Measurements from ENCODE around the gene GALC. TPM values are rescaled to one million over a fixed set of nuclear protein-coding genes. Genes with fewer than 3 reads are reported as not detected.

GALC gene
- total and polyA plus RNA-seq, 9 of the 15 experiments (the other 6 are each of a cell fraction or from before 2014, with no cell fraction given), result 1.6 to 15.0 (median 7.3) TPM

DNA sequence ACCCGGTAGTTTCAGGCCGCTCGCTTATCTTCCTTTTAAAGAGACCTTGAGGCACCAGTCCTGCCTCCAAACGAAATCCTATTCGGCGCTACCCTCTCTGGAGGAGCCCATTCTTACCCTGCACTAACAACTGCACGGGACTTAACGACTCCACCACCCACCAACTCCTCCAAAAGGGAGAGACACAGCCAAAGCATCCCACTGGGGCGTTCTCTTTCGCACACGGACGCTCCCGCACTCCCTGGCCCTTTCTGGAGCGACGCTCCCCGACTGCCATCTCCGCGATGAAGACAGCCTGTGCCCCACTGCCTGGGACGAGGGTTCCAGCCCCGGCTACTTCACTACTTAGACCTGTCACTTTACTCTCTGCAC, 650 bp downstream of the GALC start:
- no peaks in the 10 kb centered on the region for H4K20me1 ChIP-seq (replicated peaks; ENCODE audit: control insufficient read depth, insufficient read depth, low read length)
- 1% methylated on average over 13 of the region's 20 CpGs for WGBS (ENCODE audit: insufficient coverage, low coverage, missing lambda C conversion rate)
- POLR2A ChIA-PET, result interaction anchor here (0.7 to 1.6 kb wide), 4 partner anchors 9 to 82 kb away, joined by 3 to 4 read pairs (median 3); no protein-coding TSS in a partner anchor
- TF ChIP-seq HMGN3 (IDR thresholded peaks at IDR 0.05; ENCODE audit: borderline replicate concordance, extremely low read depth, insufficient read length, low read depth, low read length), result peak; percentile 7
- TF ChIP-seq, protein P1, sequence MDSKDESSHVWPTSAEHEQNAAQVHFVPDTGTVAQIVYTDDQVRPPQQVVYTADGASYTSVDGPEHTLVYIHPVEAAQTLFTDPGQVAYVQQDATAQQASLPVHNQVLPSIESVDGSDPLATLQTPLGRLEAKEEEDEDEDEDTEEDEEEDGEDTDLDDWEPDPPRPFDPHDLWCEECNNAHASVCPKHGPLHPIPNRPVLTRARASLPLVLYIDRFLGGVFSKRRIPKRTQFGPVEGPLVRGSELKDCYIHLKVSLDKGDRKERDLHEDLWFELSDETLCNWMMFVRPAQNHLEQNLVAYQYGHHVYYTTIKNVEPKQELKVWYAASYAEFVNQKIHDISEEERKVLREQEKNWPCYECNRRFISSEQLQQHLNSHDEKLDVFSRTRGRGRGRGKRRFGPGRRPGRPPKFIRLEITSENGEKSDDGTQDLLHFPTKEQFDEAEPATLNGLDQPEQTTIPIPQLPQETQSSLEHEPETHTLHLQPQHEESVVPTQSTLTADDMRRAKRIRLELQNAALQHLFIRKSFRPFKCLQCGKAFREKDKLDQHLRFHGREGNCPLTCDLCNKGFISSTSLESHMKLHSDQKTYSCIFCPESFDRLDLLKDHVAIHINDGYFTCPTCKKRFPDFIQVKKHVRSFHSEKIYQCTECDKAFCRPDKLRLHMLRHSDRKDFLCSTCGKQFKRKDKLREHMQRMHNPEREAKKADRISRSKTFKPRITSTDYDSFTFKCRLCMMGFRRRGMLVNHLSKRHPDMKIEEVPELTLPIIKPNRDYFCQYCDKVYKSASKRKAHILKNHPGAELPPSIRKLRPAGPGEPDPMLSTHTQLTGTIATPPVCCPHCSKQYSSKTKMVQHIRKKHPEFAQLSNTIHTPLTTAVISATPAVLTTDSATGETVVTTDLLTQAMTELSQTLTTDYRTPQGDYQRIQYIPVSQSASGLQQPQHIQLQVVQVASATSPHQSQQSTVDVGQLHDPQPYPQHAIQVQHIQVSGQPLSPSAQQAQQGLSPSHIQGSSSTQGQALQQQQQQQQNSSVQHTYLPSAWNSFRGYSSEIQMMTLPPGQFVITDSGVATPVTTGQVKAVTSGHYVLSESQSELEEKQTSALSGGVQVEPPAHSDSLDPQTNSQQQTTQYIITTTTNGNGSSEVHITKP (IDR thresholded peaks at IDR 0.05; ENCODE audit: partially characterized antibody), result peak; percentile 21
- TF ChIP-seq, protein P2, sequence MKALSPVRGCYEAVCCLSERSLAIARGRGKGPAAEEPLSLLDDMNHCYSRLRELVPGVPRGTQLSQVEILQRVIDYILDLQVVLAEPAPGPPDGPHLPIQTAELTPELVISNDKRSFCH (CRISPR knock-in tag; IDR thresholded peaks at IDR 0.05), result no peak
- TF ChIP-seq, protein P2 (tag; IDR thresholded peaks at IDR 0.05), result no peak
- H3K4me2 ChIP-seq (ENCODE audit: insufficient read depth, low read length), result peak overlapping the region; percentile 72
- H3K27me3 ChIP-seq (ENCODE audit: control insufficient read depth in 2 of 2, insufficient read depth in 2 of 2, low read length in 2 of 2), result no peaks in the 10 kb centered on the region
- H3K9me1 ChIP-seq (ENCODE audit: control insufficient read depth, insufficient read depth, low read length), result no peaks in the 10 kb centered on the region
- H3K9me3 ChIP-seq (replicated peaks; ENCODE audit: control insufficient read depth, insufficient read depth, low read depth, low read length), result no peaks in the 10 kb centered on the region
- H3K4me3 ChIP-seq, result peak overlapping the region; percentile 61
- DNase-seq (ENCODE audit: extremely low read depth in 1 of 4, low spot score in 3 of 4) (peak in 1 of 4 experiments; percentile 30), ATAC-seq (peak; percentile 43), FAIRE-seq (no peak)
- H2AFZ ChIP-seq (ENCODE audit: low read depth, low read length), result peak overlapping the region; percentile 82
- CTCF ChIA-PET (ENCODE audit: low intra/inter-chr PET ratio), result no interaction called here
- H3K4me1 ChIP-seq (replicated peaks in 1 of 2; ENCODE audit: control insufficient read depth in 2 of 2, insufficient read depth in 2 of 2, low read length in 2 of 2), result peaks cover 13 to 31% of the 10 kb centered on the region in 2 experiments
- peak overlapping the region; percentile 69; the same call in 1 of the 3 replicates for H3K27ac ChIP-seq (ENCODE audit: extremely low read depth, low read depth, low read length)
- BruUV-seq (replicated peaks), result TSS peak; percentile 61
- H3K36me3 ChIP-seq (ENCODE audit: control insufficient read depth, insufficient read depth, low read length), result no peaks in the 10 kb centered on the region
- intact Hi-C loops (cut with micrococcal nuclease) (loop anchor here (2.0 kb wide), 1 partner anchor 32 kb away; no protein-coding TSS in a partner anchor), in situ Hi-C loops (cut with MboI) (loop anchor here (25.0 kb wide), 1 partner anchor 570 kb away; the partner anchor contains the start of genes PTPN21 and ZC3H14)
- peak overlapping the region; percentile 51 to 95 for H3K9ac ChIP-seq (ENCODE audit: insufficient read depth in 1 of 2, low read depth in 2 of 2, low read length in 2 of 2)
- H3K79me2 ChIP-seq (ENCODE audit: control insufficient read depth, insufficient read depth, low read length), result no peaks in the 10 kb centered on the region; the same call in 2 of the 3 replicates
